Measurements from ENCODE around the gene GDAP2. TPM values are rescaled to one million over a fixed set of nuclear protein-coding genes. Genes with fewer than 3 reads are reported as not detected.

GDAP2 gene
- total RNA-seq, 1 experiment from 2014 or later: 18.8 TPM

DNA sequence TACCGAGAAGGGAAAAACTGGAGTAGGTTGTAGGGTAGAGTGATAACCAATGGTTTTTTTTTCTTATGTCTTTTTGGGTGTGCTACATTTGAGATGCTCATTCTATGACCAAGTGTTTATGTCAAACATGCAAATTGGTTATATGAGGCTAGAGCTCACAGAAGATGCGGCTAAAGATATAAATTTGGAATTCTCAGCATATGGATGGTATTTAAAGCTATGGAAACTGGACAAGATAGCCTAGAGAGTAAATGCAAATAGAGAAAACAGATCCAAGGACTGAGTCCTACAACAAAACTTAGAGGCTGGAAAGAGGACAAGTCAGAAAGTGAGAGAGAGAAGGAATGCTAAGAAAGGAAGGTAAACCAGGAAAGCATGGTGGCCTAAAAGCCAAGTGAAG lies 7.4 kb downstream of the GDAP2 start:
- intact Hi-C loops (cut with micrococcal nuclease; ENCODE audit: unreplicated experiment): no loop called here
- TF ChIP-seq, protein P1, sequence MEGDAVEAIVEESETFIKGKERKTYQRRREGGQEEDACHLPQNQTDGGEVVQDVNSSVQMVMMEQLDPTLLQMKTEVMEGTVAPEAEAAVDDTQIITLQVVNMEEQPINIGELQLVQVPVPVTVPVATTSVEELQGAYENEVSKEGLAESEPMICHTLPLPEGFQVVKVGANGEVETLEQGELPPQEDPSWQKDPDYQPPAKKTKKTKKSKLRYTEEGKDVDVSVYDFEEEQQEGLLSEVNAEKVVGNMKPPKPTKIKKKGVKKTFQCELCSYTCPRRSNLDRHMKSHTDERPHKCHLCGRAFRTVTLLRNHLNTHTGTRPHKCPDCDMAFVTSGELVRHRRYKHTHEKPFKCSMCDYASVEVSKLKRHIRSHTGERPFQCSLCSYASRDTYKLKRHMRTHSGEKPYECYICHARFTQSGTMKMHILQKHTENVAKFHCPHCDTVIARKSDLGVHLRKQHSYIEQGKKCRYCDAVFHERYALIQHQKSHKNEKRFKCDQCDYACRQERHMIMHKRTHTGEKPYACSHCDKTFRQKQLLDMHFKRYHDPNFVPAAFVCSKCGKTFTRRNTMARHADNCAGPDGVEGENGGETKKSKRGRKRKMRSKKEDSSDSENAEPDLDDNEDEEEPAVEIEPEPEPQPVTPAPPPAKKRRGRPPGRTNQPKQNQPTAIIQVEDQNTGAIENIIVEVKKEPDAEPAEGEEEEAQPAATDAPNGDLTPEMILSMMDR (IDR thresholded peaks at IDR 0.05; ENCODE audit: unreplicated experiment): no peak

DNA sequence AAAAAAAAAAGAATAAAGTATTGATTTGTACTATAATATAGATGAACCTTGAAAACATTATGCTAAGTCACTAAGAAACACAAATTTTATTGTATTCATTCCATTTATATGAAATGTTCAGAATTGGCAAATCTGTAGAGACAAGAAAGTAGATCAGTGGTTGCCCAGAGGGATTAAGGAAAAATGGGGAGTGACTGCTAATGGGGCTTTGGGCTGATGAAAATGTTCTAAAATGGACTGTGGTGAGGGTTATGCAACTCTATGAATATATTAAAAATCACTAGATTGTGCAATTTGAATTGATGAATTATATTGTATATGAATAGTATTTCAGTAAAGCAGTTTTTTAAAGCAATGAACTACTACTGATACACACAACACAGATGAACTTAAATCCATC lies 10.0 kb downstream of the GDAP2 start:
- H3K36me3 Mint-ChIP-seq (ENCODE audit: insufficient read depth, unreplicated experiment): peaks cover 4% of the 10 kb centered on the region
- TF ChIP-seq, protein P1 (IDR thresholded peaks at IDR 0.05; ENCODE audit: unreplicated experiment): no peak
- no peak for DNase-seq
- no TSS peak for BruUV-seq (replicated peaks)
- no peaks in the 10 kb centered on the region for H3K27me3 Mint-ChIP-seq (ENCODE audit: unreplicated experiment)
- H3K9me3 Mint-ChIP-seq (ENCODE audit: low read depth, unreplicated experiment): no peaks in the 10 kb centered on the region
- intact Hi-C loops (cut with micrococcal nuclease; ENCODE audit: unreplicated experiment): no loop called here
- CTCF ChIA-PET: interaction anchor here (0.8 kb wide), 1 partner anchor 22 kb away, joined by 4 read pairs; no protein-coding TSS in a partner anchor
- H3K4me1 Mint-ChIP-seq (ENCODE audit: low read depth, unreplicated experiment): no peaks in the 10 kb centered on the region
- no peak overlapping the region for H3K4me3 Mint-ChIP-seq (ENCODE audit: low read depth, unreplicated experiment)
- no peak overlapping the region for H3K27ac Mint-ChIP-seq (ENCODE audit: unreplicated experiment)

More for the DNA sequence above, 7.4 kb downstream of the GDAP2 start:
- no peak for DNase-seq
- Mint-ChIP-seq H3K4me3 (ENCODE audit: low read depth, unreplicated experiment) (no peak overlapping the region), H3K9me3 (ENCODE audit: low read depth, unreplicated experiment) (no peaks in the 10 kb centered on the region), H3K4me1 (ENCODE audit: low read depth, unreplicated experiment) (no peaks in the 10 kb centered on the region), H3K36me3 (ENCODE audit: insufficient read depth, unreplicated experiment) (no peaks in the 10 kb centered on the region), H3K27me3 (ENCODE audit: unreplicated experiment) (no peaks in the 10 kb centered on the region), H3K27ac (ENCODE audit: unreplicated experiment) (no peak overlapping the region)
- CTCF ChIA-PET: no interaction called here
- no TSS peak for BruUV-seq (replicated peaks)

DNA sequence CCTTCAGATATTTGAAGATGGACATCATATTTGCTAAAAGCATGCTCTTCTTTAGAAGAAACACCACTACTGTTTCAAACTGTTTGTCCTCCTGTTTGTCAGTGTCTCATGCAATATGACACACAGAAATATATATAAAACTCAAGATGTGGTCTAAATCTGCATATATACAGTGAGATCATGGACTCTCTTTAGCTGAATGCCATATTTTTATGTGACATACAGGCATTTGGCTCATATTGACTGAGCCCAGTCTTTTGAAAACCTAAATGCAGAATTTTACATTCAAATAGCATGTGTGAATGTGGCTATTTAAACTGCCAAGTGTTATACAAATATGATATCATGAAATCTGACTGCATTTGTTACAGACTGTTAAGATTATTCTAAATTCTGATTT lies 18.4 kb downstream of the GDAP2 start:
- TF ChIP-seq, protein P1 (IDR thresholded peaks at IDR 0.05; ENCODE audit: unreplicated experiment): no peak
- Mint-ChIP-seq H3K4me1 (ENCODE audit: low read depth, unreplicated experiment) (no peaks in the 10 kb centered on the region), H3K4me3 (ENCODE audit: low read depth, unreplicated experiment) (no peak overlapping the region), H3K9me3 (ENCODE audit: low read depth, unreplicated experiment) (no peaks in the 10 kb centered on the region), H3K27me3 (ENCODE audit: unreplicated experiment) (no peaks in the 10 kb centered on the region), H3K36me3 (ENCODE audit: insufficient read depth, unreplicated experiment) (peaks cover 17% of the 10 kb centered on the region), H3K27ac (ENCODE audit: unreplicated experiment) (no peak overlapping the region)
- intact Hi-C loops (cut with micrococcal nuclease; ENCODE audit: unreplicated experiment): no loop called here
- BruUV-seq (replicated peaks): no TSS peak
- DNase-seq: no peak
- CTCF ChIA-PET: no interaction called here

DNA sequence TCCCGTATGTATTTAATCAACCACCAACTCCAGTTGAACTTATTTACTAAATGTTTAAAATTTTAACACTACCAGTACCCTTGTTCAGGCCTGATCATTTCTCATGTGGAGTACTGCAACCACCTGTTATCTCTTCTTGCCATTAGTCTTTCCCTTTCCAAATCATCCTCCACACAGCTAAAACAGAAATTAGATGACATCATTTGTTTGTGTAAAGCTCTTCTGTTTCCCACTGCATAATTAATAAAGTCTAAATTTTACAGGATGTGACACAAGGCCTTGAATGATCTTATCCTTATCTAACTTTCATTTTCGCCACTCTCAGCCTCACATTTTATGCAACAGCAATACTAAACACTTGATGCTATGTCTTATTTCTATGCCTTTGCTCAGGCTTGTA lies 24.4 kb downstream of the GDAP2 start:
- no peak for DNase-seq
- no peaks in the 10 kb centered on the region for H3K4me1 Mint-ChIP-seq (ENCODE audit: low read depth, unreplicated experiment)
- no peak overlapping the region for H3K4me3 Mint-ChIP-seq (ENCODE audit: low read depth, unreplicated experiment)
- no TSS peak for BruUV-seq (replicated peaks)
- intact Hi-C loops (cut with micrococcal nuclease; ENCODE audit: unreplicated experiment): no loop called here
- H3K27ac Mint-ChIP-seq (ENCODE audit: unreplicated experiment): no peak overlapping the region
- TF ChIP-seq, protein P1 (IDR thresholded peaks at IDR 0.05; ENCODE audit: unreplicated experiment): no peak
- no peaks in the 10 kb centered on the region for H3K27me3 Mint-ChIP-seq (ENCODE audit: unreplicated experiment)
- H3K36me3 Mint-ChIP-seq (ENCODE audit: insufficient read depth, unreplicated experiment): peaks cover 25% of the 10 kb centered on the region
- no peaks in the 10 kb centered on the region for H3K9me3 Mint-ChIP-seq (ENCODE audit: low read depth, unreplicated experiment)
- CTCF ChIA-PET: no interaction called here
